HG02852 (cell line): ENCODE measurements around the gene ISX.

ENCODE experiments used
- ATAC-seq: cut with Tn5 transposase; IDR thresholded peaks from one replicate; pipeline ENCODE4 v1.9.1; 2021; ENCODE audit warnings: mild to moderate bottlenecking, moderate library complexity; ENCODE audit not compliant: unreplicated experiment

ISX gene

GRCh38 chr22:35109616-35110015, 43.7 kb downstream of the ISX start:
- ATAC-seq, result no peak

GRCh38 chr22:35111244-35111643, 45.3 kb downstream of the ISX start:
- ATAC-seq, result no peak

- no peak for ATAC-seq
These were observed 47.4 kb downstream of the ISX start for GRCh38 chr22:35113341-35113740.

GRCh38 chr22:35114131-35114980, 48.4 kb downstream of the ISX start:
- ATAC-seq, result no peak

- no peak for ATAC-seq
These were observed 49.6 kb downstream of the ISX start for GRCh38 chr22:35115515-35115914.

- ATAC-seq, result no peak
These were observed 50.3 kb downstream of the ISX start for GRCh38 chr22:35116269-35116668.

- no peak for ATAC-seq
These were observed 50.9 kb downstream of the ISX start for GRCh38 chr22:35116817-35117216.

- no peak for ATAC-seq
These were observed 53.5 kb downstream of the ISX start for GRCh38 chr22:35119494-35119893.

GRCh38 chr22:35124691-35125219, 58.8 kb downstream of the ISX start:
- no peak for ATAC-seq

- peak; percentile 45 for ATAC-seq
These were observed 61.0 kb downstream of the ISX start for GRCh38 chr22:35126993-35127392.

GRCh38 chr22:35128637-35129036, 62.7 kb downstream of the ISX start:
- peak; percentile 48 for ATAC-seq

- no peak for ATAC-seq
These were observed 65.6 kb downstream of the ISX start for GRCh38 chr22:35131525-35132000.

- ATAC-seq, result no peak
These were observed 66.6 kb downstream of the ISX start for GRCh38 chr22:35132568-35132967.

GRCh38 chr22:35133702-35134380, 67.9 kb downstream of the ISX start:
- no peak for ATAC-seq

GRCh38 chr22:35134637-35135036, 68.7 kb downstream of the ISX start:
- ATAC-seq, result no peak

- ATAC-seq, result no peak
These were observed 69.2 kb downstream of the ISX start for GRCh38 chr22:35135165-35135564.
